Keratinocyte (primary cell): ENCODE results near the gene GXYLT2. TPM values are rescaled to one million over a fixed set of nuclear protein-coding genes. Genes with fewer than 3 reads are reported as not detected.

ENCODE experiments used
- DNase-seq: peaks from one replicate; pipeline ENCODE4 v3.0.0-alpha.2; 2011; ENCODE audit warnings: low read depth, missing footprints, low spot score
- FAIRE-seq: peaks from 2 replicates; lab custom pipeline; 2011; peaks lifted over from hg19 to GRCh38; lab: Jason Lieb, UNC
- H2AFZ ChIP-seq: 2 replicates; pipeline ENCODE4 v1.6.0; 2012; ENCODE audit warnings: low read length, control low read depth, inconsistent platforms; ENCODE audit not compliant: control insufficient read depth
- H3K27ac ChIP-seq: 2 replicates; pipeline ENCODE4 v1.5.1; 2011; ENCODE audit warnings: low read length; ENCODE audit not compliant: control insufficient read depth, insufficient read depth
- H3K27me3 ChIP-seq: 3 replicates; pipeline ENCODE4 v1.6.0; 2011; ENCODE audit warnings: low read length; ENCODE audit not compliant: control insufficient read depth, insufficient read depth; ENCODE audit errors: extremely low read depth
- H3K36me3 ChIP-seq, 2 experiments: 2 replicates in 1 of 2; 3 replicates in 1 of 2; pipeline ENCODE4 v1.5.1; 2011; ENCODE audit warnings: low read length in 2 of 2, mild to moderate bottlenecking in 1 of 2; ENCODE audit not compliant: control insufficient read depth in 2 of 2, insufficient read depth in 2 of 2; ENCODE audit errors: extremely low read depth in 1 of 2
- H3K4me1 ChIP-seq: 3 replicates; pipeline ENCODE4 v1.5.1; 2011; ENCODE audit warnings: low read length; ENCODE audit not compliant: control insufficient read depth, insufficient read depth; ENCODE audit errors: extremely low read depth
- H3K4me2 ChIP-seq: 3 replicates; pipeline ENCODE4 v1.6.0; 2011; ENCODE audit warnings: low read depth, low read length; ENCODE audit not compliant: control insufficient read depth, insufficient read depth; ENCODE audit errors: extremely low read depth
- H3K4me3 ChIP-seq, 3 experiments: fragments of 200-600 bp in 1 of 3; sonication (generic) in 1 of 3; 2 replicates in 2 of 3; 3 replicates in 1 of 3; pipeline ENCODE4 v1.5.1; 2011 to 2016; ENCODE audit warnings: low read length in 3 of 3, mild to moderate bottlenecking in 3 of 3, control low read depth in 2 of 3, inconsistent platforms in 1 of 3, low read depth in 1 of 3, mixed read lengths in 1 of 3, mixed run types in 1 of 3, moderate library complexity in 1 of 3; ENCODE audit not compliant: control insufficient read depth in 2 of 3, insufficient read depth in 2 of 3; ENCODE audit errors: extremely low read depth in 1 of 3
- H3K79me2 ChIP-seq: 2 replicates; pipeline ENCODE4 v1.6.0; 2012; ENCODE audit warnings: low read length; ENCODE audit not compliant: control insufficient read depth, insufficient read depth
- H3K9ac ChIP-seq: 3 replicates; pipeline ENCODE4 v1.6.0; 2011; ENCODE audit warnings: low read length; ENCODE audit not compliant: control insufficient read depth, insufficient read depth; ENCODE audit errors: extremely low read depth
- H3K9me1 ChIP-seq: 3 replicates; pipeline ENCODE4 v1.6.0; 2011; ENCODE audit warnings: low read length; ENCODE audit not compliant: control insufficient read depth, insufficient read depth; ENCODE audit errors: extremely low read depth
- H3K9me3 ChIP-seq: 2 replicates; pipeline ENCODE4 v1.5.1; 2012; ENCODE audit warnings: low read depth, low read length; ENCODE audit not compliant: control insufficient read depth
- H4K20me1 ChIP-seq: 3 replicates; pipeline ENCODE4 v1.6.0; 2011; ENCODE audit warnings: low read length; ENCODE audit not compliant: control insufficient read depth, insufficient read depth; ENCODE audit errors: extremely low read depth
- CTCF ChIP-seq, 3 experiments: IDR thresholded peaks in 1 of 3; conservative IDR thresholded peaks in 1 of 3; optimal IDR thresholded peaks in 1 of 3; 2 replicates in 2 of 3; 3 replicates in 1 of 3; pipeline versions ENCODE3 to v1.5.1; 2011; ENCODE audit warnings: low read length in 3 of 3, mild to moderate bottlenecking in 3 of 3, moderate library complexity in 2 of 3, control low read depth in 1 of 3, inconsistent platforms in 1 of 3; ENCODE audit not compliant: insufficient read depth in 2 of 3; ENCODE audit errors: extremely low read depth in 1 of 3
- EZH2 ChIP-seq: IDR thresholded peaks from one replicate; pipeline ENCODE4 v1.6.1; 2012; ENCODE audit warnings: inconsistent platforms, mild to moderate bottlenecking, low read length, moderate library complexity
- dilution Hi-C: fragments of 300-500 bp; cut with MboI; formaldehyde crosslinking; loops from one replicate; pipeline ENCODE4 v1.7.0; 2020; ENCODE audit warnings: low sequenced_read_pairs; ENCODE audit not compliant: extremely low pct_ligation_motif_present
- polyA plus RNA-seq, 5 experiments: library from polyadenylated mRNA; depleted of rRNA in 3 of 5; stranded (reverse) in 3 of 5; stranded (forward) in 1 of 5; unstranded in 1 of 5; fragments of >200 nt; gene quantifications; 1 replicate in 1 of 5; 2 replicates in 3 of 5; 3 replicates in 1 of 5; pipeline versions ENCODE4 v1.2.1 to v1.2.3, GENCODE V29; 2011 to 2012; ENCODE audit warnings: missing spikeins in 2 of 5, low read depth in 1 of 5, low replicate concordance in 1 of 5

Gene GXYLT2
- polyA plus RNA-seq, 1 donor (not counting 4 experiments of a cell fraction or from before 2014, with no cell fraction given) = 1.4 TPM

DNA sequence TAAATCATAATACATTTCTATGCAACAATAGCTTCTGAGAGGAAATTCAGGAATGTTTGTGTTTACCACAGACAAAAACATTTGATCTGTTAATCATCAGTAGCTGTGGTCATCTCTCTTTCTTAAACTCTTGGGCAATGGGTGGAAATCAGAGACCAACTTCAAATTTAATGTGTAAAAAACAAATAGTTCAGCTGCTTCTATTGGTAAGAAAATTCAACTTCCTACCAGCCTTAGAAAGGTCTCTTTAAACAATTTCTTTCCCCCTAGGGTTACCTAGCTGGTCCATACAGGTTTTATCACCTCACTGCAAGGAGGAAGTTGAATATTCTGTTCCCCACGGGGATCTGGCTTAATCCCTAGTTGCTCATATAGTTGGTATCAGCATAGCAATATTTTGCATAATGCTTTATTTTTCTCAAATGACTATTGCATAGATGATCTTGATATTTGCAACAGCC lies 88.5 kb downstream of the GXYLT2 start:
- no peak overlapping the region for H2AFZ ChIP-seq
- no peak for FAIRE-seq
- no peaks in the 10 kb centered on the region for H3K36me3 ChIP-seq
- no peak overlapping the region for H3K9ac ChIP-seq
- H3K9me1 ChIP-seq = no peaks in the 10 kb centered on the region
- no peak overlapping the region for H3K4me3 ChIP-seq
- no peak overlapping the region for H3K27ac ChIP-seq
- H3K4me1 ChIP-seq = peaks cover 11% of the 10 kb centered on the region
- no peaks in the 10 kb centered on the region for H4K20me1 ChIP-seq
- TF ChIP-seq CTCF (optimal IDR thresholded peaks at IDR 0.05 in 1 of 3, IDR thresholded peaks at IDR 0.05 in 1 of 3, conservative IDR thresholded peaks at IDR 0.05 in 1 of 3; ENCODE audit: extremely low read depth in 1 of 3, insufficient read depth in 2 of 3, low read length in 3 of 3) = no peak
- no peak for TF ChIP-seq EZH2
- H3K4me2 ChIP-seq = no peak overlapping the region
- dilution Hi-C loops = no loop called here
- H3K27me3 ChIP-seq = no peaks in the 10 kb centered on the region
- no peaks in the 10 kb centered on the region for H3K9me3 ChIP-seq
- no peaks in the 10 kb centered on the region for H3K79me2 ChIP-seq
- no peak for DNase-seq

DNA sequence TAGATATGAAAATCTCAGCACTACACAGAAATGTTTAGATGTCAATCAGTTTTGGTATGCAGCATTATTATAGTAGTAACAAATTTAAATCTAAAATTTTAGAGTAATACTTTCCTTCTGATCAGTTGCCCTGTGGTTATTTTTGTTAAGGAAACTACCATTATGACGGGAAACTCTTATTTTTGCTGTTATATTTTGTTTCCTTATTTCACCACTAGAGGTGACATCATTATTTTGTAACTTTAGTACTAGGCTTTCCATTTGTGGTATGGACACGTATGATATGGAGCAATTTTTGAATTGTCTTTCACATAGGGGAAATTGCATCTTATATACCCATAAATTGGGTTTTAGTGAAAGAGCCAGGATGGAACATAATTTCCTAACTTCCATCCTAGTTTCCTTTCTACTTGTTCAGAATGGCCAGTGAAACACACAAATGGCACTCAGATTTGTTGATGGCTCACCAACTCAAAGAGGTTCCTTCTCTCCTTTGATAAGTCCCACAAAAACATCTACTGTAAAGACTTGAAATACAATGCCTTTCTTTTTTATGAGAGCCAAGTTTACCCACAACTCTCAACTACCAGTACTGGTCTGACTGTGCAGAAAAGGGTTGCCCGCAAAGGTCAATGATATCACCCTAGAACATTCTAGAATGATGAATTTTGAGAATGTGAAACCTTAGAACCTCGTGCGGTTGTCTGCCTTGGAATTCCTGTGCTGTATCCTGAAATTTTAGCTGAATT lies 89.4 kb downstream of the GXYLT2 start:
- H3K9me3 ChIP-seq = no peaks in the 10 kb centered on the region
- H3K9me1 ChIP-seq = no peaks in the 10 kb centered on the region
- H3K4me2 ChIP-seq = no peak overlapping the region
- no peak for TF ChIP-seq EZH2
- TF ChIP-seq CTCF (optimal IDR thresholded peaks at IDR 0.05 in 1 of 3, IDR thresholded peaks at IDR 0.05 in 1 of 3, conservative IDR thresholded peaks at IDR 0.05 in 1 of 3; ENCODE audit: extremely low read depth in 1 of 3, insufficient read depth in 2 of 3, low read length in 3 of 3) = no peak
- H4K20me1 ChIP-seq = no peaks in the 10 kb centered on the region
- H3K27me3 ChIP-seq = no peaks in the 10 kb centered on the region
- H2AFZ ChIP-seq = no peak overlapping the region
- no peaks in the 10 kb centered on the region for H3K36me3 ChIP-seq
- FAIRE-seq = no peak
- no peak overlapping the region for H3K27ac ChIP-seq
- no peak overlapping the region for H3K9ac ChIP-seq
- dilution Hi-C loops = no loop called here
- DNase-seq = no peak
- H3K79me2 ChIP-seq = no peaks in the 10 kb centered on the region
- no peak overlapping the region for H3K4me3 ChIP-seq
- peaks cover 11% of the 10 kb centered on the region for H3K4me1 ChIP-seq
